Measurements from ENCODE around the gene PITX1.

GRCh38 chr5:135075621-135076020, 41.6 kb upstream of the PITX1 start:
- TF ChIP-seq EZH2 (IDR thresholded peaks at IDR 0.05; ENCODE audit: borderline replicate concordance, low read depth, low read length, severe bottlenecking), result no peak
- TF ChIP-seq MAX (IDR thresholded peaks at IDR 0.05; ENCODE audit: insufficient read depth, insufficient read length), result no peak
- TF ChIP-seq CTCF (IDR thresholded peaks at IDR 0.05; ENCODE audit: extremely low read depth in 1 of 2, insufficient read depth in 1 of 2, low read depth in 1 of 2, low read length in 2 of 2), result no peak
- no peak for TF ChIP-seq POLR2A (IDR thresholded peaks at IDR 0.05; ENCODE audit: low read depth, low read length)
- no peak for TF ChIP-seq JUN (IDR thresholded peaks at IDR 0.05; ENCODE audit: borderline replicate concordance, insufficient read depth, insufficient read length, low read depth)
- no peak for TF ChIP-seq GATA2 (IDR thresholded peaks at IDR 0.05; ENCODE audit: insufficient read depth, insufficient read length, low read depth, low read length)
- no peak for TF ChIP-seq POLR2AphosphoS5 (IDR thresholded peaks at IDR 0.05; ENCODE audit: insufficient read depth, low read depth, low read length)
